Panc1 (cell line): ENCODE results near the gene REXO4.

Experiments
- CTCF ChIP-seq: fragments of 450-650 bp; IDR thresholded peaks from 2 replicates; pipeline ENCODE4 v1.5.1; 2017; ENCODE audit warnings: mild to moderate bottlenecking
- SIN3A ChIP-seq: IDR thresholded peaks from 2 replicates; pipeline ENCODE4 v1.6.1; 2012; ENCODE audit warnings: low read depth, mild to moderate bottlenecking, low read length, moderate library complexity, borderline replicate concordance; ENCODE audit not compliant: insufficient read depth

- TF ChIP-seq SIN3A (no peak), CTCF (no peak)
Measured at GRCh38 chr9:133445293-133445969, 27.6 kb upstream of the REXO4 start.
